Activated T-cell treated with anti-CD3 and anti-CD28 coated beads, Interleukin-2, amount 50 U/mL, for 24 hours (primary cell): Measurements from ENCODE around the gene DDX1.

Experiments
- DNase-seq: peaks from one replicate; pipeline ENCODE4 v3.0.0-alpha.2; 2020
- H3K27ac Mint-ChIP-seq: 2 replicates; pipeline ENCODE4 v1.8.0; 2020; ENCODE audit warnings: mild to moderate bottlenecking, mixed read lengths
- H3K27me3 Mint-ChIP-seq: 2 replicates; pipeline ENCODE4 v1.8.0; 2020; ENCODE audit warnings: mixed read lengths
- H3K36me3 Mint-ChIP-seq: 2 replicates; pipeline ENCODE4 v1.8.0; 2020; ENCODE audit warnings: low read depth, mixed read lengths
- H3K4me1 Mint-ChIP-seq: 2 replicates; pipeline ENCODE4 v1.8.0; 2020; ENCODE audit warnings: low read depth, mixed read lengths
- H3K4me3 Mint-ChIP-seq: 2 replicates; pipeline ENCODE4 v1.8.0; 2020; ENCODE audit warnings: mild to moderate bottlenecking, moderate library complexity, mixed read lengths
- H3K9me3 Mint-ChIP-seq: 2 replicates; pipeline ENCODE4 v1.8.0; 2020; ENCODE audit warnings: mixed read lengths

The DDX1 gene

DNA sequence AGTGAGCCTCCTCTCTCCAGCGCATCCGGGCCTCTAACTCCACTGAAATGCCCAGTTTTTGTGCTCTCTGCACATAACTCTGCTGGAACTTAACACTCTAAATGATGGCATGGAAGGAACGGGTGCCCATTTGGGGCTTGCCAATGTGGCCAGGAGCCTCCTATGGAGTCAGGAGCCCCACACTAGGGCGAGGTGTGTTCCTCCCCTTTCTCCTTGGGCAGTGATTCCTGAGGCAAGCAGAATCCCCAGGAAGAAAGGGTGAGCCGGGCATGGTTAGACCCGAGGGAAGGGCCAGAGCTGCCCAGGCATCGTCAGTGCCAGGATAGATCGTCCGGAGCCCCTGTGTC, 63.0 kb downstream of the DDX1 start:
- Mint-ChIP-seq H3K27ac (no peak overlapping the region), H3K27me3 (no peaks in the 10 kb centered on the region), H3K9me3 (no peaks in the 10 kb centered on the region), H3K4me1 (no peaks in the 10 kb centered on the region), H3K36me3 (no peaks in the 10 kb centered on the region), H3K4me3 (no peak overlapping the region)
- DNase-seq: no peak

DNA sequence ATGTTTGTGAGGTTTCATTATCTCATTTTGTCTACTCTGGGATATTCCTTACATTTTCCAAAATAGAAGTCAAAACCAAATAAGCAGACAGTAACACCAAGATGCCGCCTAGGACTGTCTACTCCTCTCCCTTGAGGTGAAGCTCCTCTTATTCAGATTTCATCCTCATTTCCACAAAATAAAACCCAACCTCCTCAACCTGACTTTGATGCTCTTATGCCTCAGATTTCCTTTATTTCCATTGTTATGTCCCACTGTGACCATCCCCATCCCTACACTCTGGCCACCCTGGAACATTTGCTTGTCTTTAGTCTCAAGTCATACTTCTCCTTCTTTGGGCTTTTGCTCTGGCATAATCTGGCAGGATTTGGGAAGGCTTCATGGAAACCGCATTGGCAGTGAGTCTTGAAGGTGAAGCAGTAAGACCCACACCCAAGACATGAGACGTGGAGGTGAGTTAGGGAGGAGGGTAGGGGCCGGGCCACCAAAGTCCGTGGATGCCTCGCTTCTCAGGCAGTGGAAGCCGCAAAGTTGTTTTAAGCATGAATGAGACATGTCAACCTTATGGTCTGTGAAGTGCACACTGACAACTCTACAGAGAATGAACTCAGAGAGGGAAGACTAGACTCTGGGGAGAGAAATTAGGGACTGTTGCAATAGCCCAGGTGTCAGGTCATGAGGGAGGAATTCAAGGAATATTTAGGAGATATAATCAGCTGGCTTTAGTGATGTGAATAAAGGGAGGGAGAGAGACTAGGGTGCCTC, 63.6 kb downstream of the DDX1 start:
- H3K4me1 Mint-ChIP-seq: no peaks in the 10 kb centered on the region
- DNase-seq: no peak
- no peaks in the 10 kb centered on the region for H3K9me3 Mint-ChIP-seq
- H3K36me3 Mint-ChIP-seq: no peaks in the 10 kb centered on the region
- no peaks in the 10 kb centered on the region for H3K27me3 Mint-ChIP-seq
- H3K4me3 Mint-ChIP-seq: no peak overlapping the region
- no peak overlapping the region for H3K27ac Mint-ChIP-seq

DNA sequence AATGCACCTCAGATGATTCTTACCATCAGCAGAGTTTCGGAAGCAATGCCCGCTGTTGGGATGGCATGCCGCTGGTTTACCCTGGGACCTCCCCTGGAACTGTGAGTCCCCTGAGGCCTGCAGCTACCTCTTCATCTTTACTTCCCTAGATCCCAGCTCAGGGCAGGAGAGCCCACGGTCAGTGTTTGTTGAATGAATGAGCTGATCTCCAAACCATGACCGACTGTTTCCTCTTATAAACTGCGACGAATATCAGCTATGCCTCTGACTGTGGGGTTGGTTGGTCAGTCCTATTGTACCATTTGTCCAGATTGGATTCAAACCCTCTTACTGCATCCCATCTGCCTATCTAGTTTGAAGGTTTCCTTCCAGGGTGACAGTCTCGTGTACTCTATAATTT, 64.4 kb downstream of the DDX1 start:
- Mint-ChIP-seq H3K4me1 (no peaks in the 10 kb centered on the region), H3K9me3 (no peaks in the 10 kb centered on the region), H3K4me3 (no peak overlapping the region), H3K27ac (no peak overlapping the region), H3K27me3 (no peaks in the 10 kb centered on the region), H3K36me3 (no peaks in the 10 kb centered on the region)
- no peak for DNase-seq

DNA sequence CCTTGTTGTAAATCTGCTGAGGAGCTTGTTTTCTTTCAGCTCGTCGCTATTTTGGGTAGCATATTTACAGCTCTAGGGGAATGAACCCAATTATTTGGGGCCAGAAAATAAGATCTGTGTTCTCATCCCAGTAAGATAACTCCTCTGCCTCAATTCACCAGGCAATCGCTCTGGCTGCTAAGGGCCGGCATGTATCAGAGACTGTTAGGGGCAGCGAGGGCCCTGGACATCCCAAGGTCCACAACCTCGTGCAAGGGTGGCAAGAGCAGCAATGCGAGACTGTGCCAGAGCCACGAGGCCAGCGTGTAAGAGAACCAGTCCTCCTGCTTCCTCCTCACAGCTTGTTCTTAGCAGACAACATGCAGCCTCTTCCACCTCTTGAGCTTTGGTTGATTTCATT, 66.1 kb downstream of the DDX1 start:
- peaks cover 4% of the 10 kb centered on the region for H3K27me3 Mint-ChIP-seq
- no peak overlapping the region for H3K4me3 Mint-ChIP-seq
- H3K9me3 Mint-ChIP-seq: no peaks in the 10 kb centered on the region
- H3K36me3 Mint-ChIP-seq: no peaks in the 10 kb centered on the region
- no peak overlapping the region for H3K27ac Mint-ChIP-seq
- DNase-seq: no peak
- no peaks in the 10 kb centered on the region for H3K4me1 Mint-ChIP-seq

DNA sequence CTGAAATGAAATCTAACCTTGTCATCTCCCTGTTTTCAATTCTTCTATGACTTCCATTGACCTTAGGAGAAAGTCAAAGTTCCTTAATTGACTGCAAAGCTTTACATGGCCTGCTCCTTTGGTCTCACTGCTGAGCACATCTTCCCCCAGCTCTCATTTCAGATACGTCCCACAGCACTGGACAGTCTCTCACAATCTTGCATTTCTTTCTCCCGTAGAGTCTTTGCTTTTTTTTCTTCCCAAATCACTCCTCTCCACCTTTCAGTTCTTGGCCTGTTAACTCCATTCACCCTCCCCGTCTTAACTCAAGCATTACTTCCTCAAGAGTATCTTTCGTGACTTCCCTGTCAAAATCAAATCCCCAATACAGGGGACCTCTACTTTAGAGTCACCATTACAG, 67.2 kb downstream of the DDX1 start:
- no peak overlapping the region for H3K27ac Mint-ChIP-seq
- H3K27me3 Mint-ChIP-seq: peaks cover 4% of the 10 kb centered on the region
- DNase-seq: no peak
- H3K36me3 Mint-ChIP-seq: no peaks in the 10 kb centered on the region
- H3K4me1 Mint-ChIP-seq: no peaks in the 10 kb centered on the region
- H3K4me3 Mint-ChIP-seq: no peak overlapping the region
- no peaks in the 10 kb centered on the region for H3K9me3 Mint-ChIP-seq

DNA sequence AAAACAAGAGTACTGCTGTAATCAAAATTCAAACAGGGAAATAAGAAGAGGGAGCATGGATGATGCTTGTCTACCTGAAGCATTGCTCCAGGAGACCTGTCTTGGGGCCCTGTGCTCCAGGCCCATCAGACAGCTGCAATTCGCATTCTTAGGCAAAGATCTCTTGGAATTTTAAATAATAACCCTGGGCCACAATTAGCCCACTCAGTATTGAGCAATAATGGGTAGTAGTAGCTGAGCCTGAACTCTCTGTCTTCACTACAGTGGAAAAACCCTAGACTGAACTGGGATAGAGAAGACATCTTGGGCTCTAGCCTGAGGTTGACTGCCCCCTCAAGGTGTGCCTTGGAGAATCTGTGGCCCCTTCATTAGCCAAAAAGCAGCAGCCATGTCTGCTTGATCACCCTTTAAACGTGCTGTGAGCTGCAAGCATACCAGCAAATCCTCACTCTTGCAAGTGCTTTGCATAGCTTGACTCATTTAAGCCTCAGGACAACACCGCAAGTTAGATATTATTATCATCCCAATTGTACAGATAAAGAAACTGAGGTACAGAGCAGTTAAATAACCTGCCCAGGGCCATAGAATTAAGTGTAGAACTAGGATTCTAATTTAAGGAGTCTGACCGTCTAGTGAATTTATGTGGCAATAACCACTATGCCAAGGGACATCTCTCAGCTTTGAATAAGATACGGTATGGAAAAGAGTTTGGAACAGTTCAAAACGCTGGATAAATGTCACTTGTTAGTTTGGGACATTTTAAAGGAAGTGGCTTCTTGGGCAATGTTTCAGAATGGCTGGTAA, 69.0 kb downstream of the DDX1 start:
- Mint-ChIP-seq H3K27me3 (peaks cover 4% of the 10 kb centered on the region), H3K9me3 (no peaks in the 10 kb centered on the region), H3K36me3 (no peaks in the 10 kb centered on the region), H3K4me1 (no peaks in the 10 kb centered on the region), H3K4me3 (no peak overlapping the region), H3K27ac (no peak overlapping the region)
- DNase-seq: no peak

DNA sequence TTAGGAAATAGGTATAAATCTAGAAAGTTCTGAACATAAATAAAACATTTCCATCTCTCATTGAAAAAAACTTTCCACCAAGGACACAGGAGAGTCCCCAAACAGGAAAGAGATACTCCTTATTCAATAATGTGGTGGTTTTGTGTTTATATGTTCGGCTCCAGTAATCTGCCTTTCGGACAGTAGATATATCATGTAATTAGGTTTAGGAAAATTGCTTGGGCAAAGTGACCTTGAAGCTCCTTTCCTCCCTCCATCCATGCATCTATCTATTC, 69.6 kb downstream of the DDX1 start:
- no peaks in the 10 kb centered on the region for H3K36me3 Mint-ChIP-seq
- peaks cover 4% of the 10 kb centered on the region for H3K27me3 Mint-ChIP-seq
- H3K4me3 Mint-ChIP-seq: no peak overlapping the region
- no peak for DNase-seq
- no peaks in the 10 kb centered on the region for H3K4me1 Mint-ChIP-seq
- H3K27ac Mint-ChIP-seq: no peak overlapping the region
- H3K9me3 Mint-ChIP-seq: no peaks in the 10 kb centered on the region

DNA sequence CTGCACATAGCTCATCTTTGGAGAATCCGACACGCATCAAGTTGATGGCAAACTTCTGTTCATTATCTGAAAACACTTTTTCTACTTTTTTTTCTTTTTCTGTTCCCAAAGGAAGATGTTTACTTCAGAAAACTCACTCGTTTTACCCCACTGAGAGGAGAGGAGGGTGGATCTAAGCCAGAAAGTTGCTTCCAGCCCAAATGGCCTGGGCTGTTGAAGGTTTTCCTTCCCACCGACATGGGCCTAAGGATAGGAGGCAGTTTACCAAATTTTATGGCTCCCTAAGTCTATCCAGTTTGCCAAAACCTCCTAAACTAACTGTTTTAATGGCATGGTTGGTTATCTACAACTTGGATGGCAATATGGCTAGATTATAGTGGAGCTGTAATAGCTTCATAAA, 70.4 kb downstream of the DDX1 start:
- Mint-ChIP-seq H3K9me3 (no peaks in the 10 kb centered on the region), H3K4me3 (no peak overlapping the region), H3K36me3 (no peaks in the 10 kb centered on the region), H3K4me1 (no peaks in the 10 kb centered on the region), H3K27ac (no peak overlapping the region), H3K27me3 (peaks cover 4% of the 10 kb centered on the region)
- no peak for DNase-seq

DNA sequence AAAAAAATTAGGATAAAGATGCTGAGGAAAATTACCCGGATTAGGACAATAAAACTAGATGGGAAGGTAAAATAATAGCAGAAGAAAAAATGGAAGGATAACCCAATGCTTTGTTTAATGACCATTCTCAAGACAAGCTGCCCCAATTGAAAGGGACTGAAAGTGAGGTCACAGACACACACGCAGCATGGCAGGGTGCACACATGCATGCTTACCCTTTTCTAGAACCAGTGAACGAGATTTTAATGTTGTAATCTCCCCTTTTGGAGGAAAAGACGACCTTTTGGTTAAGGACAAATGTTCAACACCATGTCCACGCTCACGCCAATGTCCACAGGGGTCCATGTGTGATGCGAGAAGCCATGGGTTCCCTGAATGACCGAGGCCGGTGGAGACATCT, 70.9 kb downstream of the DDX1 start:
- H3K27me3 Mint-ChIP-seq: peaks cover 4% of the 10 kb centered on the region
- no peaks in the 10 kb centered on the region for H3K36me3 Mint-ChIP-seq
- no peaks in the 10 kb centered on the region for H3K9me3 Mint-ChIP-seq
- DNase-seq: no peak
- no peaks in the 10 kb centered on the region for H3K4me1 Mint-ChIP-seq
- H3K27ac Mint-ChIP-seq: no peak overlapping the region
- H3K4me3 Mint-ChIP-seq: no peak overlapping the region

DNA sequence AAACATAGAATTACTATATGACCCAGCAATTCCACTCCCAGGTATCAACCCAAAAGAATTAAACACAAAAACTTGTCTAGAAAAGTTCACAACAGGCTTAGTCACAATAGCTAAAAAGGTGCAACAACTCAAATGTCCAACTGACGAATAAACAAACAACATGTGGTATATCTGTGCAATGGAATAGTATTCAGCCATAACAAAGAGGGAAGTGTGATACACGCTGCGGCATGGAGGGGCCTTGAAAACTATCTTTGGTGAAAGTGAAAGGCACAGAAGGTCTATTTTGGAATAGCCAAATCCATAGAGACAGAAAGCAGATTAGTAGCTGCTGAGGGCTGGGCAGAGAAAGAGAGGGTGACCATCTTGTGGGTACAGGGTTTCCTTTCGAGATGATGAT, 72.1 kb downstream of the DDX1 start:
- H3K4me3 Mint-ChIP-seq: no peak overlapping the region
- H3K36me3 Mint-ChIP-seq: no peaks in the 10 kb centered on the region
- no peak for DNase-seq
- no peaks in the 10 kb centered on the region for H3K9me3 Mint-ChIP-seq
- peaks cover 6% of the 10 kb centered on the region for H3K27me3 Mint-ChIP-seq
- no peaks in the 10 kb centered on the region for H3K4me1 Mint-ChIP-seq
- H3K27ac Mint-ChIP-seq: no peak overlapping the region

DNA sequence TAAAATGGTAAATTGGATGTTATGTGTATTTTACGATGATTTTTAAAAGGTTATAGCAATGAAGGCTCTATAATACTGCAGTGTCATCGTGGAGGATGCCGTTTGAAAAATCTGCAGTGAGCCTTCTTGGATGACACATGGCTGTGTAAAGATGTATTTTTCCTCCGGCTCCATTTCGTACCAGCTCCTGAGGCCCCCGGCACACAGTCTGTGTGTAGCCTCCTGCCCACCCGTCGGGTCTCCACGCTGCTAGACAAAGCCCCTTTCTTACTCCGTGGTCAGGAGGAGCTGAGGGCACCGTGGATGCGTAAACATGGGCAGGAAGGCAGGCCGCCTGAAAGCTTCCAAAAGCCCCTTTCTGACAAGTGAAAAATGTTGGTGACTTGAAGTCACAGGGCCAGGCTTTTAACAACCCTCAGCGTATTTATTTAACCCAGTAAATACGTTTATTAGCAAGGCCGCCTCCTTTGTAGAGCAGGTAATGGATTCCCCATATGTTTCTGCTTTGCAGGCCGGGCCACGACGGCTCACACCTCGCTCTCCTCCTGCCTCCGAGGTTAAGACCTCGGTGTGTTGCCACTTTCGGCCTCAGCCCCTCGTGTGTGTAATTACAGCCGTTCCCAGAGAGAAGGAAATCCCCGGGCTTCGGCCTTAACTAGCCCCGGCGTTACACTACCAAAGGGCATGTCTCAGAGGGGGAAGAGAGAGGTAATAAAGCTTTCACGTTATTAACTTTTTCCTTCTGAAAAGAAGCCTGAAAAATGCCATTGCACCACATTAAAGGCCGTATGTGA, 72.8 kb downstream of the DDX1 start:
- H3K4me3 Mint-ChIP-seq: no peak overlapping the region
- peaks cover 6% of the 10 kb centered on the region for H3K27me3 Mint-ChIP-seq
- H3K4me1 Mint-ChIP-seq: no peaks in the 10 kb centered on the region
- no peaks in the 10 kb centered on the region for H3K36me3 Mint-ChIP-seq
- H3K27ac Mint-ChIP-seq: no peak overlapping the region
- H3K9me3 Mint-ChIP-seq: no peaks in the 10 kb centered on the region
- no peak for DNase-seq

DNA sequence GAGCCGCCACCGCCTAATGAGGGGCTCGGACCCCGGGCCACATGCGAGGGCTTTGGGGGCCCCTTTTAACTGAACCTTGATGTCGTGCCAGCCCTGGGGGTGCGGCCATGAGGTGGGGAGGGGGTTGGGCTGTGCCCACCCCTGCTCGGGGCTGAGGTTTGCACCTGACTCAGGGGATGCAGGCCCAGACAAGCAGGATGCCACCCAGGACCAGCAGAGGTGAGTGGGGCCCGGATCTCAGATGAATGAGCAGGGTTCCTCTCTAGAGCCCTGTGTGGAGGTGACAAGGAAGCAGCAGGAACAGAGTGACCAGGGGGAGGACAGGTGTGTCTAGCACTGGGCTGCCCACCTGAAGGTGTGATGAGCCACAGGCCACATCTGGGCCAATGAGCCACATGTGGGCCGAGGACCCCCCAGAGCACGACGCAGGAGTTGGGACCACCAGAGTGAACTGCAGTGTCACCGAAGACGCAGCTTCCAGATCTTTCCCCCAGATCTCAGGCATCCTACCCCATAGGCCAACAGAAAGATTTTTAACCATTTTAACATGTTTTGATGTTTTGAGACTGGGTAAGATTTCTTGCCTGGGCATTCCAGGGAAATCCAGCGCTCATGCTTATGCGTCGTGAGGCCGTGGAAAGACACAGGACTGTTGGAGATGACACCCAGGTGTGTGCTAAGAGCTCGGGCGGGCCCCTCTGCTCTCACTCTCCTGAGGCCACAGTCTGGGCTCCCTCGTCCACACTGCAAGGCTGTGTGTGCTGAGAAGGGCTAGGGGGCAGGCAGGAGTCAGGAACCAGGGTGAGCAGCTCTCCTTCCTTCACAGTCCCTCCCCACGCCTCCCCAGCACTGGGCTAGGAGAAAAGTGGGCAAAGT, 73.6 kb downstream of the DDX1 start:
- no peak overlapping the region for H3K4me3 Mint-ChIP-seq
- no peak for DNase-seq
- H3K27me3 Mint-ChIP-seq: peaks cover 6% of the 10 kb centered on the region
- H3K9me3 Mint-ChIP-seq: no peaks in the 10 kb centered on the region
- H3K4me1 Mint-ChIP-seq: no peaks in the 10 kb centered on the region
- no peak overlapping the region for H3K27ac Mint-ChIP-seq
- no peaks in the 10 kb centered on the region for H3K36me3 Mint-ChIP-seq

DNA sequence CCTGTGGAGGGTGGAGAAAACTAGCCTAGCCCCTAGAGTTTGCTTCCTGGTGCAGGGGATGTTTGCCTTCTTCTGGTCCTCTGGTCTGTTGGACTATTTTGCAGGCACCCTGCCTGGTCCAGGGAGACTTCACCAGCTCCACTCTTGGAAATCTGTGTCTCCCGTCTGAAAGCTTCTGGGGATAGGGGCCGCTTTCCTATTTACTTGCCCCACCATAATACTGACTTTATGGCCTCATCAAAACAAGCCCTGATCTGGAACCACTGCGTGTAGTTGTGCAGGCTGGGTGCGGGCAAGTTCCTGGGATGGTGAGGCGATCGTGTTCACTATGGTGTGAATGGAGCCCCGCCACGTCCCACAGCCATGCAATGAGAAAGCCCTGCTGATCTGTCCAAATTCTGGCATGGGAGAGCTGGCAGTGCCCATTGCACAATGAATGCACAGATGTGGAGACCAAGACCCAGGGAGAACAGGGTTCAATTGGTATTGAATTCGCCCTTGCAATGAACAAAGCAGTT, 74.3 kb downstream of the DDX1 start:
- Mint-ChIP-seq H3K36me3 (no peaks in the 10 kb centered on the region), H3K4me3 (no peak overlapping the region), H3K27ac (no peak overlapping the region), H3K4me1 (no peaks in the 10 kb centered on the region), H3K9me3 (no peaks in the 10 kb centered on the region), H3K27me3 (peaks cover 9% of the 10 kb centered on the region)
- DNase-seq: no peak
